ENCODE results near the gene CATSPER1.

The CATSPER1 gene

DNA sequence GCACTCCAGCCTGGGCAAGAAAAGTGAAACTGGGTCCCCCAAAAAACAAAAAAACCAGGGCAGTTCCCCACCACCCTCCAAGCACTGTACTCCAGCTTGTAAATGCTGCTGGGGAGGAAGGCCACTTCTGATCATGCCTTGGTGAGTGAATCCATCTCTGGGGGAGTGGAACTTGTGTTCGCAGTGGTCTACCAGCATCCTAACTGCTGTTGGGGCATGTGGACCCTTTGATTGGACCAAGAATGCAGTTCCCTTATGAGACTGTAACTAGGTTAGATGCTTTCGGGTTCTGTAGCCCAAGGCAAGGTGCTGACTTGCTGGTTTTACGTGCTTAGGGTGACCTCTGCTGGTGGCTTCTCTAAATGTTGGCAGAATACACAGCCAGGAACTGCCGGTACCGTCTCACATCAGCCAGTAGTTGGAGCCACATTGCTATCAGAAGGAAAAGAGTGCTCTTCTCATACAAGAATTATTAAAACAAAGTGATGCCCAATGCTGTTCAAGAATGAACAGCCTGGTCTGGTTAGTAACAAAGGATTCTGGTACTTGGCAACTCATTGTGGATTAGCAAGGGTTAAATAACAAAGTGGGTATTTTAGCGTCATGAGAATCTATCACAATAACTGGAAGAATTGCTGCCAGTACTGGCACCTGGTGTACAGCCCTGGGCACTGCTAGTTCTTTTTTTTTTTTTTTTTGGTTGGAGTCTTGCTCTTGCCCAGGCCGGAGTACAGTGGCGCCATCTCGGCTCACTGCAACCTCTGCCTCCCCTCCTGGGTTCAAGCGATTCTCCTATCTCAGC lies 37.3 kb downstream of the CATSPER1 start:
- H3K9ac ChIP-seq (ENCODE audit: low read length), result no peak overlapping the region
- no peak overlapping the region for H2AFZ ChIP-seq (ENCODE audit: low read depth, low read length)
- H3K4me3 ChIP-seq (ENCODE audit: low read length), result no peak overlapping the region
- H3K27ac ChIP-seq (ENCODE audit: low read length), result no peak overlapping the region
- H3K36me3 ChIP-seq (replicated peaks; ENCODE audit: low read depth, low read length), result peaks cover 11% of the 10 kb centered on the region
- no peaks in the 10 kb centered on the region for H4K20me1 ChIP-seq (ENCODE audit: insufficient read depth, low read length)
- TF ChIP-seq CTCF (IDR thresholded peaks at IDR 0.05; ENCODE audit: low read depth, low read length) (peak; percentile 100), EZH2phosphoT487 (IDR thresholded peaks at IDR 0.05; ENCODE audit: low read depth) (no peak)
- no peak overlapping the region for H3K4me2 ChIP-seq (ENCODE audit: low read length)
- H3K4me1 ChIP-seq (ENCODE audit: low read length), result no peaks in the 10 kb centered on the region
- no peaks in the 10 kb centered on the region for H3K27me3 ChIP-seq (ENCODE audit: low read depth, low read length)
- H3K79me2 ChIP-seq (ENCODE audit: low read length), result no peaks in the 10 kb centered on the region
- no peaks in the 10 kb centered on the region for H3K9me3 ChIP-seq (ENCODE audit: insufficient read depth, low read length)

DNA sequence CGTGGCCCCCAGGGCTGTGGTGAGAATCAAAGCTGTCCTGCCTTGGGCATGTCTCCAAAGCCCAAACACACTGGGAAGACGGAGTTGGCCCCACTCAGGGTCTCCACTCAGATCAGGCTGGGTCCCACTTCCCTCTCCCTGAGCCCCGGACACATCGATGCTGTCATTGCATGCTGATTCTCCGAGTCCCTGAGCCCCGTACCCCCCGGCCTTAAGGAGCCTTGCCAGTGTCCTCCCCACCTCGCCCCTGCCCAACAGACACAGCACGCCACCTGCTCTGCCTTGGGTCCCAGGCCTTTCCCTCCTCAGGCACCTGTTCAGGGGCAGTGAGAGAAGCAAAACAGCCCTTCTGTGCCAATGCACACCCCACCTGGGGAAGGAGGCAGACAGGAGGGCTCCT lies 38.9 kb downstream of the CATSPER1 start:
- Histone ChIP-seq H2AFZ (ENCODE audit: low read depth, low read length) (no peak overlapping the region), H3K79me2 (ENCODE audit: low read length) (no peaks in the 10 kb centered on the region), H3K9ac (ENCODE audit: low read length) (no peak overlapping the region), H3K9me3 (ENCODE audit: insufficient read depth, low read length) (no peaks in the 10 kb centered on the region), H4K20me1 (ENCODE audit: insufficient read depth, low read length) (no peaks in the 10 kb centered on the region), H3K4me1 (ENCODE audit: low read length) (no peaks in the 10 kb centered on the region), H3K27ac (ENCODE audit: low read length) (no peak overlapping the region), H3K36me3 (replicated peaks; ENCODE audit: low read depth, low read length) (peaks cover 11% of the 10 kb centered on the region), H3K27me3 (ENCODE audit: low read depth, low read length) (no peaks in the 10 kb centered on the region), H3K4me2 (ENCODE audit: low read length) (no peak overlapping the region), H3K4me3 (ENCODE audit: low read length) (no peak overlapping the region)
- TF ChIP-seq EZH2phosphoT487 (IDR thresholded peaks at IDR 0.05; ENCODE audit: low read depth), result no peak
- TF ChIP-seq CTCF (IDR thresholded peaks at IDR 0.05; ENCODE audit: low read depth, low read length), result no peak

- Histone ChIP-seq H3K4me2 (ENCODE audit: low read length) (no peak overlapping the region), H4K20me1 (ENCODE audit: insufficient read depth, low read length) (no peaks in the 10 kb centered on the region), H2AFZ (ENCODE audit: low read depth, low read length) (no peak overlapping the region), H3K27ac (ENCODE audit: low read length) (no peak overlapping the region), H3K4me1 (ENCODE audit: low read length) (no peaks in the 10 kb centered on the region), H3K9ac (ENCODE audit: low read length) (no peak overlapping the region), H3K9me3 (ENCODE audit: insufficient read depth, low read length) (no peaks in the 10 kb centered on the region), H3K36me3 (replicated peaks; ENCODE audit: low read depth, low read length) (peaks cover 6% of the 10 kb centered on the region), H3K27me3 (ENCODE audit: low read depth, low read length) (no peaks in the 10 kb centered on the region), H3K79me2 (ENCODE audit: low read length) (no peaks in the 10 kb centered on the region), H3K4me3 (ENCODE audit: low read length) (no peak overlapping the region)
- no peak for TF ChIP-seq EZH2phosphoT487 (IDR thresholded peaks at IDR 0.05; ENCODE audit: low read depth)
- no peak for TF ChIP-seq CTCF (IDR thresholded peaks at IDR 0.05; ENCODE audit: low read depth, low read length)
Measured at GRCh38 chr11:65983589-65983987, 42.7 kb downstream of the CATSPER1 start.

DNA sequence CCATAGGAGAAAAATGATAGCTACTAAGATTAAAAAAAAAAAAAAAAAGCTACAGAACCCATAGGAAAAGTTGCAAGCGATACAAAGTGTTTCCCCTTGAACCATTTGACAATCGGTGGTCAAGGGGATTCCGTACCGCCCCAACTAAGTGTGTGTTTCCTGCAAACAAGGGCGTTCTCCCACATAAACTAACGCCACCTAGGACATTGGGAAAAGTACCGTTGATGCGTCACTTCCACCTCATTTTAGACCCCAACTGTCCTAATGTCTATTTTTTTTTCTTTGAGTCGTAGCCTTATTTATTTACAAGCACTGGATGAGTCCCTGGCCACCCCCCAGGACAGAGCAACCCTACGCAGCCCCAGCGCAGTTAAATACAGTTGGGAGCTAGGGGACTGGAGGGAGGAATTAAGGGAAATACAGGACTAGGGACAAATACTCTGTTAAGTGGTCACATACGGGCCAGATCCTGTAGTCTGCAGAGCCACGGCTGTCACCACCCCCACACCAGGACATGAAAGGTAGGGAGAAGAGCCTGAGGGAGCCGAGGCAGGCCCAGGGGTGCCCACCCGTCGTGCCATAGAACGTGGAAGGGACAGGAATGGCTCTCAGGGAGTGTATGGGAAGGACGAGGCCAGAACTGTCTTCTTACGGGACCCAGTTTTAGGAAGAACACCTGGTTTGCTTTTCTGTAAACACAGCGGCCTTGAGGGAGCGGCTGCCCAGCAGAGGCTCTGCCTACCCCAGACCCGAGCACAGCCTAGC lies 43.3 kb downstream of the CATSPER1 start:
- Histone ChIP-seq H3K79me2 (ENCODE audit: low read length) (no peaks in the 10 kb centered on the region), H3K4me3 (ENCODE audit: low read length) (no peak overlapping the region), H3K9ac (ENCODE audit: low read length) (no peak overlapping the region), H3K4me1 (ENCODE audit: low read length) (no peaks in the 10 kb centered on the region), H3K27me3 (ENCODE audit: low read depth, low read length) (no peaks in the 10 kb centered on the region), H3K9me3 (ENCODE audit: insufficient read depth, low read length) (no peaks in the 10 kb centered on the region), H3K4me2 (ENCODE audit: low read length) (no peak overlapping the region), H3K27ac (ENCODE audit: low read length) (no peak overlapping the region), H3K36me3 (replicated peaks; ENCODE audit: low read depth, low read length) (peaks cover 8% of the 10 kb centered on the region), H4K20me1 (ENCODE audit: insufficient read depth, low read length) (no peaks in the 10 kb centered on the region), H2AFZ (ENCODE audit: low read depth, low read length) (no peak overlapping the region)
- TF ChIP-seq EZH2phosphoT487 (IDR thresholded peaks at IDR 0.05; ENCODE audit: low read depth) (no peak), CTCF (IDR thresholded peaks at IDR 0.05; ENCODE audit: low read depth, low read length) (no peak)
